GM18511 (cell line): ENCODE data around the gene WSB2.
"Not testable (repeated sequence)": the region's sequence is repeated elsewhere in the genome, so short reads cannot be mapped to it uniquely, and the experiment has no call there.

ENCODE experiments used
- ATAC-seq: cut with Tn5 transposase; IDR thresholded peaks from one replicate; pipeline ENCODE4 v1.9.1; 2021; ENCODE audit warnings: mild to moderate bottlenecking, moderate library complexity; ENCODE audit not compliant: unreplicated experiment

The WSB2 gene

DNA sequence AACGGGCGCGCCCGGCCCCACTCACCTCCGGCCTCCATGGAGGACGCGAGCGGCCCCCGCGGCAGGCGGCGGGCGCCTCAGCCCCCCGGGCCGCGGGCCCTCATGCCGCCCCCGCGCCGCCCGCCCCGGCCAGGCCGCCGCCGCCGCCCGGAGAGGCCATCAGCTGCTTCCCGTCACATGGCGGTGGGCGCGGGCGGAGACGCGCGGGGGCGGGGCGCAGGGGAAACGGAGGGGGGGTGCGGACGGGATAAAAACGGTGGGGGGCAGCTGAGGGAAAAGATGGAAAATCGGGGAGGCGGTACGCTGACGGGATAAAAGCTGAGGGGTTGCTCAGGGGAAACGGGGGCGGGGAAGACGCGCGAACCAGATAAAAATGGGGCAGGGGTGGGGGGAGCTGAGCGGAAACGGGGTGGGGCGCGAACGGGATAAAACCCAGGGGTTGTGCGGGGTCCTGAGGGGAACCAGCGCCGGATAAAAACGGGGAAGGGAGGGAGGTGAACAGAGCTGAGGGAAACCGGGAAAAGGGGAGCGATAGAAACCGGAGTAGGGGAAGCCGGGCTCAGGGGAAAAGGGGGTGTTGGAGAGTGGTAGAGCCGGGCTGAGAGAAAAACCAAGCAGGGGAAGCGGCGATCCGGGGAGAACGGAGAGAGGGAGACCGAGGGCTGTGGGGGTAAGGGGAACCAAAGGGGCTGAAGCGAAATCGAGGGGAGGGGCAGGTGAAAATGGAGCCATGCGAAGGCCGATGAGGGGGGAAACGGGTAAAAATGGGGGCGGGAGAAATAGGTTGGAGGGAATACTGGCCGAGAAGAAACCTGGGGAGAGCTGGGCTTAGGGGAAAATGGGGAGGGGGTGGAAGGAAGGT is at the start of gene WSB2:
Gene WSB2, minus strand, starts transcription at position 169 of the 862 bp plus-strand sequence. Its CDS starts 131 bp downstream, at position 38.
- peak; percentile 42 for ATAC-seq

DNA sequence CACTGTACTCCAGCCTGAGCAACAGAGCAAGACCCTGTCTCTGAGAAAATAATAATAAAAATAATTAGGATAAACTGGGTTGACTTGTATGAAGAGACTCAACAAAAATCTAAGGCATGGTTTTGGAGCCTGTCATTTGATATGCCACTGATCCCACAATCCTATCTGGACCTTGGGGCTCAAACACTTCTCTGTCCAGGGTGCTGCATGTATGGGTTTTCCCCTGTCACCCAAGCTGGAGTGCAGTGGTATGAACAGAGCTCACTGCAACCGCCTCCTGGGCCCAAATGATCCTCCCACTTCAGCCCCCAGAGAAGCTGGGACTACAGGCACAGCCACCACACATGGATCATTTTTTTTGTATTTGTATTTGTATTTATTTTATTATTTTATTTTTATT is 48.1 kb upstream of the WSB2 start:
- no peak for ATAC-seq

DNA sequence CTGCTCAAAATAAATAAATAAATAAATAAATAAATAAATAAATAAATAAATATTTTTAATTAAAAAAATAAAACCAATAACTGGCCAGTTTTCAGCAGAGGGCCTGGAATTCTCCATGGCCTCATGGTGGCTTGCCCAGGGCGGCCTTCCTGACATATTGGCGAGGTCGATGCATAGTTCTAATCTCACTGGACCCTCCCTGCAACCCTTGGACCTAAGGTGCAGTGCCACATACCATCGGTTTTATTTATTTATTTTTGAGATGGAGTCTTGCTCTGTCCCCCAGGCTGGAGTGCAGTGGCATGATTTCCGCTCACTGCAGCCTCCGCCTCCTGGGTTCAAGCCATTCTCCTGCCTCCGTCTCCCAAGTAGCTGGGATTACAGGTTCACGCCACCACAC is 46.7 kb upstream of the WSB2 start:
- no peak for ATAC-seq

DNA sequence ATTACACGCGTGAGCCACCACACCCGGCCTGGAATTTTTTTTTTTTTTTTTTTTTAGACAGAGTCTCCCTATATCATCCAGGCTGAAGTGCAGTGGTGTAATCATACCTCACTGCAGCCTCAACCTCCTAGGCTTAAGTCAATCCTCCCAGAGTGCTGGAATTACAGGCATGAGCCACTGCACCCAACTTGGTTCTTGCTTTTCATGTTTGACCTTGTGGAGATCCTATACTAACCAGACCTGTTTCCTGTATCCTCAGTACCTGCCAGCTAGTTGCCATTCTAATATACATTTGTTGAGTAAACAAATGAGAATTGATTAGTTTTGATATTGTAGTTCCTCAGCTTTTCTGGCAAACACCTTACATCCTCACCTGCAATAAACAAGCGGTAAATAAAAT is 46.0 kb upstream of the WSB2 start:
- no peak for ATAC-seq

DNA sequence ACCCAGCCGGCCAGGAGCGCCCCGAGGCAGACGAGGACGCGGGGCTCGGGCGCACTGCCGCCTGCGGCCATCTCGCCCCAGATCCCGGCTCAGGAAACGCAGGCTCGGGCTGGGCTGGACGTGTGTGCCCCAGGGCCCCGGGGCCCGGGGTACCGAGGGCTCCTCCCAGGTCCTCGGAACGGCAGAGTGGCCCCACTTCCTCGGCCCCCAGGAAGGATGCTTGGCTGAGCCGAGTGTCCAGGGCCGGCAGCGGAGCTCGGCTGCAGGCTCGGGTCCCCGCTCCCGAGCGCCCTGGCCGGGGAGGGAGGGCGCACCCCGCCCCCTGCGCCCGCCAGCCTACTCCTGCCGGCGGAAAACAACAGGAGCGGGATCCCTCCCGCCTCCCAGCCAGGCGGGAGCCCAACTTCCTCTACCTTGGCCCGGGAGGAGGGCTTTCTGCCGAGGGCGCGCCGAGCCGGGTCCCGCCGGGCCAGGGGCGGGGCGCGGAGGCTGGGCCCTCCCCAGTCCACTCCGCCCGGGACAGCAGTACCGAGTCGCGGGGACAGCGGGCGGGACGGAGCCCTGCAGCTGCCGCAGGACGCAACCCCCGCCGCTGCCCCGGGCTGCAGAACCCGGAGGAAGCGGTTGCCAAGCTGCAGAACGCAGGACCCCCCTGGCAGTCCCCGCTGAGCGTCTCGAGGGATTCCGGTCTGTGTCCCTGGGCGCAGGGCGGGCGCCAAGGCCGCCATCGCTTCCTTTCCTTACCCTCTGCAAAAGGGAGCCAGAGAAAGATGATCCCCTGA is 42.8 kb upstream of the WSB2 start, which contains the start of gene VSIG10:
Gene VSIG10, minus strand, starts transcription at position 411 of the 782 bp plus-strand sequence. Its CDS starts 340 bp downstream, at position 71.
- peak; percentile 58 for ATAC-seq

DNA sequence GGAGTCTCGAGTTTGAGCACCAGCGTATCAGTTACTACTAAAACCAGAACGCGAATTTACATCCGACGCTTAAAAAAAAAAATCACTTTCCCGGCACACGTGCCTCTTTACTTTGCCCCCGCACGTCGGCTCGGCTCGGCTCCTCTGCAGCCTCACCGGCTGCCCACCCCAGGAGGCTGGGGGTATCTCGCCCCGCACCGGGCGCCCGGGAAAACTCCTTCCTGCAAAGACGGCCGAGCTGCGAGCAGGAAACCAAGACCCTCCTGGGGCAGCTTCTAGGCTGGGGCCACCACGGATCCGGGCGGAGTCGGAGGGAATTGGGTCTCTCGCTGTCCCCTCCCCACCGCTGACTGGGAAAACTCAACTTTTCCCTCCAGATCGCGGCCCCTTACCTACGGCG is 42.2 kb upstream of the WSB2 start:
- ATAC-seq, result peak; percentile 15

DNA sequence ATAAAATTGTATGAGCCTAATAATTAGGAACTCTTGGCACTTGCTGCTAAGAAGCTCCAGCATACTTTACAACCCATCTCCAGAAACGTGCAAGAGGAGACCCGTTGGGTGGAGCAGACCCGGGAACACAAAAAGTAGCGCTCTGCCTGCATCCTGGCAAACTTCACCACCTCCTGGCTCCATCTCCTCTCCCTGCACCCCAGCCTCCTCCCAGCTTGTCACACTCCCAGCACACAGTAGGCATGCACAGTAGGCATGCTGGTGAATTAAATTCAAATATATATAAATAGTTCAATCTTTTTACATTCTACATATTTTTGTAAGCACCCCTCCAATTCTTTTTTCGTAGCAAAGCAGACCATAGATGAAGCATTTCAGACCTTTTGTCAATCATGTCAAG is 41.6 kb upstream of the WSB2 start:
- ATAC-seq, result no peak

DNA sequence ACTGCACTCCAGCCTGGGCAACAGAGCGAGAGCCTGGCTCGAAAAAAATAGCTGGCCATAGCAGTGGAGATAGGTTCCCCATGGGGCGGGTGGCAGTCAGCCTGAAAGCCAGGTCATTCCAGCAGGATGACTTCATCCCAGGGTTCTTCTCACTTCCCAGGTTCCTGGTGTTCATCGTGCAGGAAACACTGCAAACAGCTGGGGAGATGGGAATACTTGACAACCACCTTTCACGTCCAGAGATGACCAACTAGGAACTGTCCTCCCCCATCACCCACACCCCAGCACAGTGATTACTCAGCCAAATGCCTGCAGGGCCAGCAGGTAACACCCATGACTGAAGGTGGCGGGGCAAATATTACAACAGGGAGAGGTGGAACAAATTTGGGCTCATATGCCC is 41.1 kb upstream of the WSB2 start:
- no peak for ATAC-seq

DNA sequence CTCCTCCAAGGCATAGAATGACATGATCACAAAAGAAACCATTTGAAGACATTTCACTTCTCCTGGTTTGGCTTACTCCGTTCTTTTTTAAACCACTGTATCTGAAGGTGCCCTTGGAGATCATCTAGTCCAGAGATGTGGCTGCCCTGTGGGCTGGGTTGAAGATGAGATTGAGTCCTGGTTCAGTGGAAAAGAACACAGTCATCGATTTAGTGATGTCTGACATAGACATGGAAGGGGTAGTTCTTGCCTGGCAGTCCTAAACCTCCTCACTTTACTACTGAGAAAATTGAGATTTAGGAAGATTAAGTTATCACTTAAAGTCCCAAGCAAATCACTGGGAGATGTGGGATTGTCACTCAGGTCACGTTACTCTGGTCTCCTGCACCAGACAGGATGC is 40.1 kb upstream of the WSB2 start:
- no peak for ATAC-seq

DNA sequence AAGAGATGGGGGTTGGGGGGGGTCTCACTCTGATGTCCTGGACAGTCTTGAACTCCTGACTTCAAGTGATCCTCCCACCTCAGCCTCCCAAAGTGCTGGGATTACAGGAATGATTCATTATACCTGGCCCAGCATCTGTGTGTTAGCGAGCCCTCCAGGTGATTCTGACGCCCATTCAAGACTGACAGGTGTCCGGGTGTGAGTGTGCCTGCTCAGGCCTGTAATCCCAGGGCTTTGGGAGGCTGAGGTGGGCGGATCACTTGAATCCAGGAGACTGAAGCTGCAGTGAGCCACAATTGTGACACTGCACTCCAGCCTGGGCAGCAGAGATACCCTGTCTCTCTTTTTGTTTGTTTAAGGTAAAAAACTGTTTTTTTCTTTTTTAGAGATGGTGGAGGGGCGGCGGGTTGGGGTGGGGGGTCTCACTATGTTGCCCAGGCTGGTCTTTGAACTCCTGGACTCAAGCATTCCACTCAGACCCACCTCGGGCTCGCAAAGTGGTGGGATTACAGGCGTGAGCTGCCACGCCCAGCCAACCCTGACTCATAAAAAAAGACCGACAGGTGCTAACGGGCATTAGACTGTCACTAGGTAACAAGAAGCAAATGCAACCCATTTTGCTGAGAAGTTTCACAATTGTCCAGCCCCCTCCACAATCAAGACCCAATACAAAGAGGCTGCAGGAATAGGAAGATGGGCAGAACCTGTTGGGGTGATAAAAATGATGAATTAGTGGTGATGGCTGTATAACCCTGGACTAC is 38.1 kb upstream of the WSB2 start:
- ATAC-seq, result no peak

DNA sequence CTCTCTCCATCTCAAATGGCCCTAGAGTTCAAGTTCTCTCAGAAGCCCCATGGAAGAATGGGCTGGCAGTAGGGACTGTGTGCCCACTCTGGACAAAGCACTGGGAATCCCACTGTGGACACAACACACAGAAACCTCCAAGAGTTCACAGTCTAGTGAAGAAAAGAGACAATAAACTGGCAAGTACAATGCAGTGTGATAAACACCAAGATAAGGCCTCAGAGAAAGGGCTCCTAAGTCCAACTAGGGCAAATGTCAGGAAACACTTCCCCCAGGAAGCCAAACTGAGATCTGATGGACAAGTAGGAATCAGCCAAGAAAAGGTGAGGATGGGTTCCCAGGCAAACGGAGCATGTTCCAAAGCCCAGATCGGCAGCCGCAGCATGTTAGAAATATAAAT is 37.4 kb upstream of the WSB2 start:
- ATAC-seq, result no peak

DNA sequence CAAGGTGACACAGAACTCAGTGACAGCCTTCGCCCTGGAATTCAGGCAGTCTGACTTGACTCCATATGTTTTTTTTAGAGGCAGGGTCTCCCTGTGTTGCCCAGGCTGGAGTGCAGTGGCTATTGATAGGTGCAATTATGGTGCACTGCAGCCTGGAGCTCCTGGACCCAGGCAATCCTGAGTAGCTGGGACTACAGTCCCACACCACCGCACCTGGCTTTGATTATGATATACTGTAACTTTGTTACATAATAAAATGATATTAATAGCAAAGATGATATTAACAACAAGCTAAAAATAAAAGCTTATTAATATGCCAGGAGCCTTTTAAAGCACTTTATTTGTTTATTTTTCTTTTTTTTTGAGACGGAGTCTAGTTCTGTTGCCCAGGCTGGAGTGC is 33.1 kb upstream of the WSB2 start:
- ATAC-seq, result no peak

DNA sequence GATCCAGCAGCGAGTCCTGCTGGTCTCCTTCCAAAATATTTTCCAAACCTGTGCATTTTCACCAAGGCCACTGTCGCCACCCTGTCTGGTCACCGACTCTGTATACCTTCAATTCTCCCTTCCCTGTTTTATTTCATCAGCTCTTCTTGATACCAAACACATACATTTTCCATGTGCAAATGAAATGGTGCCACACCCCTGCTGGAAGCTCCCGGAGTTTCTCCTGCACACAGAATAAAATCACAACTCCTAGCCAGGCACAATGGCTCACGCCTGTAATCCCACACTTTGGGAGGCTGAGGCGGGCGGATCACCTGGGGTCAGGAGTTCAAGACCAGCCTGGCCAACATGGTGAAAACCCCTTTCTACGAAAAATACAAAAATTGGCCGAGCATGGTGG is 28.8 kb upstream of the WSB2 start:
- no peak for ATAC-seq

DNA sequence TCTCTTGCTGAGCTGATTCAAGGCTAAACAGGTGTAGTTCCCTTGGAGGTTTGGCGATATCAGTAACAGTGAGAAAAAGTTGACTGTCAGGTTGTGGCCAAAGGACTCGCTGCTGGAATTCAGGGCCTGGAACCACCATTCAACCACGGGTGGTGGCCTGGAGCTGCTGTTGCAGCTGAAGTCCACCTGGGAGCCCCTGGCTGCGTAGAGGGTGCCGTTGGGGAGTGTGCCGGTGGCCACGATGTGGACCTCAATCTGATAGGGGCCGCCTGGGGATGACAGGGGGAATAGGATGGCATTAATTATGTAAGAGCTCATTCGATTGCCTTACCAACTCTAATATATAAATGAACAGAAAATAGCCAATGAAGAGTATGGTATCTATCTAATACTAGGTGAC is 21.2 kb upstream of the WSB2 start:
- ATAC-seq, result no peak

DNA sequence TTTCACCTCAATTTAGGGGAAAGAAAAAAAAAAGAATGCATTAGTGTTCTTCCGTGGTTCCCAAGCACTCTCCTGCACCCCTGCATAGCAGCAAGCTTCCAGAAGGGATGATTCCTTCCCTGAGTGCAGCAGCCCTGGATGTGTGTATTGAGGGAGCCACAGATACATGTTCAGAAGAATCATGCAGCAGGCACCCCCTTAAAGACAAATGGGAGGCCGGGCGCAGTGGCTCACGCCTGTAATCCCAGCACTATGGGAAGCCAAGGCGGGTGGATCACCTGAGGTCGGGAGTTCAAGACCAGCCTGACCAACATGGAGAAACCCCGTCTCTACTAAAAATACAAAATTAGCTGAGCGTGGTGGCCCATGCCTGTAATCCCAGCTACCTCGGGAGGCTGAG is 20.5 kb upstream of the WSB2 start:
- ATAC-seq, result not testable (repeated sequence)

DNA sequence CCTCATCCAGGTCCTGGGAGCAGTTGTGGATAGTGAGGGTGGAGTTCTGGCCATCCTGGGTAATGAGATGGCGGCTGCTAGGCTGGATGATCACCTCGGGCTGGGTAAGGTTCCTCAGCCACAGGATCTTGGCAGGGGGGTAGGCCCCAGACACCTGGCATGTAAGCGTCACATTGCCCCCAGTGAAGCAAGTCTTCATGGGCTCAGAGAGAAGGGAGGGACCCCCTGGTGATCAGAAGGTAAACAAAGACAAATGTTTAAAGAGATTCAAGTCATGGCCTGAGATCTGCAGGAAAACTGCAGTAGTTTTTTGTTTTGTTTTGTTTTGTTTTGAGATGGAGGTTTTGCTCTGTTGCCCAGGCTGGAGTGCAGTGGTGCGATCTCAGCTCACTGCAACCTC is 12.8 kb upstream of the WSB2 start:
- ATAC-seq, result no peak

DNA sequence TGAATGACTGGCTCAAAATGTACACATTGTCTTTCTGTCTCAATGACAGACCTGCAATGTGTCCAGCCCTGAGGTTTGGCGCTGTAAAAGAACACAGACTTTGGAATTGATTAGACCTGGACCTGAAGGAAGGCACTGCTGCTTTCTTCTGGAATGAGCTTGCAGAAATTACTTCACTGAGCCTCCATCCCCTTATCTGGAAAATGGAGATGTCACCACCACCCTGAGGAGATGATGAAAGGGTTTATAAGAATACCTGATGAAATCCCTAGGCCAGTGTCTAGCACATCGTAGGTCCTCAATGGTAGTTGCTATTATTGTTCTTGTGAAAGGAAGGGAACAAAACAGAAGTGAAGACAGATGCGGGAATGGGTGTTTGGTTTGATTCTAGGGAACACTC is 9.7 kb upstream of the WSB2 start:
- no peak for ATAC-seq

DNA sequence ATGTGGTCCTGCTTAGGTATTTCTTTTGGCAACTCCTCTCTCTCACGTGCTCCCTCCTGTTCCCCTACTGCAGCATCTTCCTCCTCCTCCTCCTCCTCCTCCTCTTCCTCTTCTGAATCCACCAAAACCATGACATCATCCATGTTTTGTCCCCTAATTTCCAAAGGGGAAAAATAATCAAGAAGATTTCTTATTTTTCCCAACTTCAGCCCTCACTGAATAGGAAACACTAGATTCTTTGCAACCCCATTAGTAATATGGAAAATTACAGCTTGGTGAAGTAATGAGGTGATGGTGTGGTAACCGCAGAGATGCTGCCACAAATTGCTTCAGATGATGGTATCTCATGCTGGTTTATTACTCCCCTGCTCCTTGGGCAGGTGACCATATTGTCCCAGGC is 7.5 kb upstream of the WSB2 start:
- no peak for ATAC-seq

DNA sequence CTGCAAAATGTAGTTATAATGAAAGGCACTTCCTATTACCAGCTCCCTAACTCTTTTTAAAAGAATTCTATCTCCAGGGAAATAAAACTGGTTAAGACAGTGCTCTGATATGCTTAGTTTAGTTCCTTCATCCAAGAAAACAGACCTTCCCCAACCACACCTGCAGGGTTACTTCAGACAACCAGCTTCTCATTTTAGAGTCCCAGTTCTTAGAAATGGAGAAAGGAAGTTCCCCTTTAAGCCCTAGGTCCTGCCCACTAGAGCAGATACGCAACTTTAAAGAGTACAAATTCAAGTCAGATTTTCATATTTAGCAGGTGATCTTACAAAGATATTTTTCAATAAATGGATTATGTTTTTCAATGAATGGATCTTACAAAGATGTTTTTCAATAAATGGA is 4.4 kb upstream of the WSB2 start:
- ATAC-seq, result no peak

DNA sequence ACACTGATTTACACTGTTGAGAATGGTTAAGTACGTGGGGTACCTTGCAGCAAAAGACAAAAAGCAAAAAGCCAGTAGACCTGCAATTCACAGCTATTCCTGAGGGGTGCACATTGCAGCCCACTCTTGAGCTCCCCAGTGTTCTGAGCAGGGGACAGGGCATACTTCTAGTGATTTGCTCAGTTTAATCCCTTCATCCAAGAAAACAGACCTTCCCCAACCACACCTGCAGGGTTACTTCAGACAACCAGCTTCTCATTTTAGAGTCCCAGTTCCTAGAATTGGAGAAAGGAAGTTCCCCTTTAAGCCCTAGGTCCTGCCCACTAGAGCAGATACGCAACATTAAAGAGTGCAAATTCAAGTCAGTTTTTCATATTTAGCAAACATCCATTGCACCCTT is 3.6 kb upstream of the WSB2 start:
- ATAC-seq, result no peak
